GM21619 (cell line): ENCODE results near the gene SLC26A5.
"Not testable (repeated sequence)": the region's sequence is repeated elsewhere in the genome, so short reads cannot be mapped to it uniquely, and the experiment has no call there.

Source experiments
- ATAC-seq: cut with Tn5 transposase; IDR thresholded peaks from one replicate; pipeline ENCODE4 v1.9.1; 2021; ENCODE audit not compliant: unreplicated experiment

SLC26A5 gene

GRCh38 chr7:103405789-103406613 lies 40.0 kb downstream of the SLC26A5 start:
- not testable (repeated sequence) for ATAC-seq

DNA sequence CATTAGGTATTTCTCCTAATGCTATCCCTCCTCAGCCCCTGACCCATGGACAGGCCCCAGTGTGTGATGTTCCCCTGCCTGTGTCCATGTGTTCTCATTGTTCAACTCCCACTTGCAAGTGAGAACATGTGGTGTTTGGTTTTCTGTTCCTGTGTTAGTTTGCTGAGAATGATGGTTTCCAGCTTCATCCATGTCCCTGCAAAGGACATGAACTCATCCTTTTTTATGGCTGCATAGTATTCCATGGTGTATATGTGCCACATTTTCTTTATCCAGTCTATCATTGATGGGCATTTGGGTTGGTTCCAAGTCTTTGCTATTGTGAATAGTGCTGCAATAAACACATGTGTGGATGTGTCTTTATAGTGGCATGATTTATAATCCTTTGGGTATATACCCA lies 46.3 kb downstream of the SLC26A5 start:
- ATAC-seq: not testable (repeated sequence)

GRCh38 chr7:103398483-103399127 lies 47.4 kb downstream of the SLC26A5 start:
- no peak for ATAC-seq

GRCh38 chr7:103396471-103396870 lies 49.5 kb downstream of the SLC26A5 start:
- no peak for ATAC-seq

DNA sequence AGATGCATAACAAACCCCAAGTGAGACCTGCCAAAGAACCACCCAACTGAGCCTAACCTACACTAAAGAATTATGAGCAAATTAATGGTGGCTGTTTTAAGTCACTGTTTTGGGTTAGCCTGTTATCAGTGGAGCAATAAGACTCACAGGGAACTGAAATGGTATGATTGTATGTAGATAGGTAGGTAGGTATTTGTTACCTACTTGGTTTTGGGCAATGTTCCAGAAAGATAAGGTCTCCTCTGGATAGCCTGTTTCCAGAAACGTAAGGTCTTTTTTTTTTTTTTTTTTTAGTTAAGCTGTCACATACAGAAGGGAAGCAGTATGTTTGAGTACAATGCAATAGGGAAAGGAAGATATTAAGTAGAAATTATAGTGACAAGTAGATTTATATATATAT lies 50.9 kb downstream of the SLC26A5 start:
- ATAC-seq: no peak

- no peak for ATAC-seq
Measured at GRCh38 chr7:103394566-103394965, 51.4 kb downstream of the SLC26A5 start.

DNA sequence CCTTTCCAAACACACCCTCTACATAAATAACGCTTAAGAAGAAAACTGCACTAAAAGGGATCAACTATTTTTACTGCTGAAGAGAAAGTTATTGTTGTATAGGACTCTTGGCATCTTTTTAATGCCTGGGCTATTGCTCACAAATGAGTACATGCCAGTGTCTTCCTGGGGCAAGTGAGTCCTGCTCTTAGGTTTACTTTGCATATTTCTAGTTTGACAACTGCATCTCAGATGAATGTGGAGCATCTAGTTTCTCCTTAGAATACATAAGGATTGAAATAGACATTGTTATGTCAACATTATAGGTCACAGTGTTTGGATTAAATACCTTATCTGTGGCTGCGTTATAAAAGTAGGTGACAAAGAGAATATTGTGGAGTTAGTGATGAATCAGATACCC lies 54.0 kb downstream of the SLC26A5 start:
- no peak for ATAC-seq

GRCh38 chr7:103391150-103391549 lies 54.9 kb downstream of the SLC26A5 start:
- ATAC-seq: no peak

- ATAC-seq: no peak
Measured at GRCh38 chr7:103389263-103389662, 56.7 kb downstream of the SLC26A5 start.

DNA sequence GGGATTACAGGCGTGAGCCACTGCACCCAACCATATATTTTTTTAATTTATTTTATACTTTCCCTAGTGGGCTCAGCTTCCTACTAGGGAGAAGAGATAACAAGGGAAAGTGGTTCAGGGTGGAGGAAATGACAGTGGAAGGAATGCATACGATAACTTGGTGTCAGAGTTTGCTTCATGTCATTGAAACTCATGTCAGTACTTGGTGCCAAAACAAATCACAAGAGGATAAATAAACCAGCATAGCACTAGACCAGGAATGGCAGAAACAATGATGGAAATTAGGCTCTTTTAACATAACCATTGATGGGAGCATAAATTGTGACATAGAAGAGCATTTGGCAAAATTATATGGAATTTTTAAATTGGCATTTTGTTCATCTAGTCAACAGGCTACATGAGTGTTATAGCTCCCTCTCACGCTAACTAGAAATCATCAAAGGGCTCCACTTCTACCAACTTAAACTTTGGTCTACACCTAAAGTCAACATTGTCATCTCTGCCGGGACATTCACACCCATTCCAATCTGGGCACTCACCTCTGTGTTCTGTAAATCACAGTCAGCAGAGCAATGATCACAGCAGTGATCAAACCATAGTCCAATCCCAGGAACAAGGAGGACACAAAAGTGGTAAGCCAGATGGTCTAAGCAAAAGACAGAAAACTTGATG lies 57.4 kb downstream of the SLC26A5 start:
- no peak for ATAC-seq

DNA sequence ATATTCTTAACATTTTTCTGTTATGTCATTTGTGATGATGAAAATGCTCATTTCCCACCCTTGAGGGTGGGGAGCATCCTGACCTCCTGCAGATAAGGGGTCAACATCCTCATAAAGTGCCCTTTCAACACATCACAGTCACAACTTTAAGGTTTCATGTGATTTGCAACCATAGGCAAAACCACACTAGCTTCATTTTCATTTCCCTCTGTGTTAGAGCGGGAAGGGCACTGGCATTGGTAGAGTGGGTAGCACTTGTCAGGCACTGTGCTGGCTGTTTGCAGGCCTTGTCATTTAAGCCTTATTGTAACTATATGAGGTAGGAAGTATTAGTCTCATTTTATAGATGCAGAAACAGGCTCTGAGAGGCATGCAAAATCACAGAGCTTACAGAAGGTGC lies 58.8 kb downstream of the SLC26A5 start:
- no peak for ATAC-seq

- ATAC-seq: no peak
Measured at GRCh38 chr7:103382032-103382402, 64.0 kb downstream of the SLC26A5 start.

GRCh38 chr7:103381280-103382031 lies 64.6 kb downstream of the SLC26A5 start:
- no peak for ATAC-seq

- ATAC-seq: no peak
Measured at GRCh38 chr7:103380395-103381191, 65.4 kb downstream of the SLC26A5 start.

- no peak for ATAC-seq
Measured at GRCh38 chr7:103379270-103379975, 66.6 kb downstream of the SLC26A5 start.

GRCh38 chr7:103373866-103374643 lies 72.0 kb downstream of the SLC26A5 start:
- ATAC-seq: no peak

- ATAC-seq: no peak
Measured at GRCh38 chr7:103369432-103369831, 76.6 kb downstream of the SLC26A5 start.

DNA sequence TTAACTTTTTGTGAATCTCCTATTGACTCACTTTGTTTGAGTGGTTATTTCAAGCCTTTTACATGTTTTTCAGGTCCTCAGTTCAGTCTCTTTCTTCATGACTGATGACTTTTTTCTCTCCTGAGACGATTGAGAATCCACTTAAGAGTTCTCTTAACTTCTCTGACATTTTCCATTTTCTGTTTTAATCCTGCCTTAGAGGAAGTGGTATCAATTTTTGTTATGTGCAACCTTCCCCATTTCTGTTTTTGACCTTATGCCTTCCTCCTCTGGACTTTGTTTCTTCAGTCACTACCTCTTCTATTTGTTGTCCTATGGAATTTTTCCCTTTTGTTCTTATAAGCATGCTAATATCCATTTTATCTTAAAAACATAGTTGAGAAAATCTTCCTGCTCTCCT lies 96.2 kb downstream of the SLC26A5 start:
- no peak for ATAC-seq

DNA sequence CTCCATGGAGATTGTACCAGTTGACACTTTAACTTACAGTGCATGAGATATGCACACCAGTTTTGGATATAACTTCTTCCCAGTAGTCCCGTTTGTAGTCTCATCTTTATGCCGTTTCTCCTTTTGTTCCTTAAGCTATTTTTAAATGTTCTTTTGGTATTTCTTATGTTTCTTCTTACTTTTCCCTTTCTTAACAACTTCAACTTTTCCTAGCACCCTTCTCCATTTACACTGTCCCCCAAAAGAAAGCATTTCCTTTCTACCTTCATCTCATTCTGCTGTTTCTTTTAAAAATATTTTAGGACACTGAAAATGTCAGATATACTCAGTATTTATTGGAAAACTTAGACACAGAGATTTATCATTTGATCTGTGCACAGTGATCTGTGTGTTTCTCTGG lies 97.0 kb downstream of the SLC26A5 start:
- no peak for ATAC-seq
